K562 (cell line): Measurements from ENCODE around the gene CIAO2B. TPM values are rescaled to one million over a fixed set of nuclear protein-coding genes. Genes with fewer than 3 reads are reported as not detected.

Source experiments
- AFF4 ChIP-seq: sonication (generic); formaldehyde crosslinking; IDR thresholded peaks from 2 replicates; pipeline ENCODE4 v1.8.0; 2023; ENCODE audit warnings: mild to moderate bottlenecking, missing genetic modification reagents
- EP400 ChIP-seq: fragments of 450-650 bp; IDR thresholded peaks from 2 replicates; pipeline ENCODE4 v1.6.1; 2017; ENCODE audit warnings: antibody characterized with exemption, mild to moderate bottlenecking, moderate library complexity
- ETV1 ChIP-seq: fragments of 450-650 bp; conservative IDR thresholded peaks from 2 replicates; pipeline ENCODE4 v1.6.1; 2016; ENCODE audit warnings: missing genetic modification characterization, control low read depth, low read depth, missing compliant biosample characterization
- EWSR1 ChIP-seq: fragments of 450-650 bp; IDR thresholded peaks from 2 replicates; pipeline ENCODE4 v1.6.1; 2018; ENCODE audit warnings: borderline replicate concordance, mild to moderate bottlenecking, low read depth, moderate library complexity; ENCODE audit not compliant: partially characterized antibody
- KLF13 ChIP-seq: fragments of 450-650 bp; IDR thresholded peaks from 2 replicates; pipeline ENCODE4 v1.6.1; 2016; ENCODE audit warnings: missing genetic modification characterization, low read depth, mild to moderate bottlenecking, missing compliant biosample characterization, moderate library complexity, borderline replicate concordance
- MYBL2 ChIP-seq, 2 experiments: fragments of 450-650 bp in 1 of 2; sonication (generic) in 1 of 2; formaldehyde crosslinking in 1 of 2; IDR thresholded peaks; 2 replicates each; pipeline versions ENCODE4 v1.6.1 to v1.8.1; 2017 to 2022; ENCODE audit warnings: borderline replicate concordance in 1 of 2, inconsistent platforms in 1 of 2, low read depth in 1 of 2, mild to moderate bottlenecking in 1 of 2, missing genetic modification reagents in 1 of 2, moderate library complexity in 1 of 2
- PCBP1 ChIP-seq: fragments of 200-400 bp; formaldehyde crosslinking; IDR thresholded peaks from 2 replicates; pipeline ENCODE4 v1.6.1; 2018; ENCODE audit warnings: mild to moderate bottlenecking, low read depth, low read length; ENCODE audit not compliant: poor library complexity, severe bottlenecking
- SMAD2 ChIP-seq: fragments of 150-350 bp; IDR thresholded peaks from 2 replicates; pipeline ENCODE4 v1.6.1; 2014; ENCODE audit warnings: low read depth, mild to moderate bottlenecking, low read length
- ZNF695 ChIP-seq: fragments of 450-650 bp; formaldehyde crosslinking; IDR thresholded peaks from 2 replicates; pipeline ENCODE4 v1.4.0; 2020; ENCODE audit warnings: mild to moderate bottlenecking, moderate library complexity
- ZNF780A ChIP-seq: fragments of 250-450 bp; sonication (Bioruptor Pico); IDR thresholded peaks from 2 replicates; pipeline ENCODE4 v1.5.0; 2021; ENCODE audit warnings: mild to moderate bottlenecking
- ZSCAN32 ChIP-seq: fragments of 450-650 bp; formaldehyde crosslinking; IDR thresholded peaks from 2 replicates; pipeline ENCODE4 v1.4.0; 2020; ENCODE audit warnings: mild to moderate bottlenecking, moderate library complexity
- polyA plus RNA-seq, 8 experiments: library from polyadenylated mRNA; depleted of rRNA in 4 of 8; stranded (reverse) in 5 of 8; unstranded in 3 of 8; fragments of >200 nt; fragmentation: Nextera tagmentation in 2 of 8; fragmentation: Illumina TruSeq in 1 of 8; extraction: Ambion mirVana in 2 of 8; extraction: Trizol in 1 of 8; gene quantifications; 2 replicates each; pipeline versions ENCODE4 v1.2.1 to v1.2.3, GENCODE V29; 2011 to 2014; ENCODE audit warnings: inconsistent platforms in 1 of 8, missing spikeins in 1 of 8
- total RNA-seq, 7 experiments: library from RNA; depleted of rRNA in 6 of 7; stranded (reverse); fragments of >200 nt in 6 of 7; fragmentation: Illumina TruSeq in 2 of 7; extraction: Trizol in 2 of 7; gene quantifications; 2 replicates each; pipeline versions ENCODE4 v1.2.1 to v1.2.3, GENCODE V29; 2011 to 2021; ENCODE audit warnings: low replicate concordance in 1 of 7
- TF ChIP-seq, protein P1 (sequence below): sonication (generic); formaldehyde crosslinking; IDR thresholded peaks from 2 replicates; pipeline ENCODE4 v1.8.0; 2022; ENCODE audit warnings: mild to moderate bottlenecking, missing genetic modification reagents, borderline replicate concordance
- TF ChIP-seq, protein P2 (sequence below): sonication (generic); formaldehyde crosslinking; IDR thresholded peaks from 2 replicates; pipeline ENCODE4 v1.8.0; 2022; ENCODE audit warnings: mild to moderate bottlenecking, missing genetic modification reagents
- TF ChIP-seq, protein P3 (sequence below): fragments of 250-450 bp; sonication (Bioruptor Pico); IDR thresholded peaks from 2 replicates; pipeline ENCODE4 v1.8.0; 2022; ENCODE audit warnings: inconsistent platforms, mild to moderate bottlenecking, moderate library complexity, borderline replicate concordance

CIAO2B gene
- total and polyA plus RNA-seq, 9 of the 15 experiments (the other 6 are each of a cell fraction or from before 2014, with no cell fraction given) = 86.8 to 182 (median 113) TPM

GRCh38 chr16:66899945-66900710 is 34.1 kb downstream of the CIAO2B start (continued):
- TF ChIP-seq MYBL2 (IDR thresholded peaks at IDR 0.05; ENCODE audit: low read depth) (no peak), MYBL2 (CRISPR knock-in tag; IDR thresholded peaks at IDR 0.05; ENCODE audit: borderline replicate concordance) (no peak), EP400 (peak; percentile 88), ZNF695 (CRISPR knock-in tag) (no peak), ZSCAN32 (CRISPR knock-in tag) (no peak), PCBP1 (no peak), KLF13 (tag) (peak; percentile 69; the same call in 1 of the 2 replicates), AFF4 (CRISPR knock-in tag) (0 out of 2 replicates have a peak, but pooled peaks have one; percentile 47), ETV1 (tag) (peak; percentile 55), SMAD2 (no peak), ZNF780A (no peak), EWSR1 (no peak)
- TF ChIP-seq, protein P1, sequence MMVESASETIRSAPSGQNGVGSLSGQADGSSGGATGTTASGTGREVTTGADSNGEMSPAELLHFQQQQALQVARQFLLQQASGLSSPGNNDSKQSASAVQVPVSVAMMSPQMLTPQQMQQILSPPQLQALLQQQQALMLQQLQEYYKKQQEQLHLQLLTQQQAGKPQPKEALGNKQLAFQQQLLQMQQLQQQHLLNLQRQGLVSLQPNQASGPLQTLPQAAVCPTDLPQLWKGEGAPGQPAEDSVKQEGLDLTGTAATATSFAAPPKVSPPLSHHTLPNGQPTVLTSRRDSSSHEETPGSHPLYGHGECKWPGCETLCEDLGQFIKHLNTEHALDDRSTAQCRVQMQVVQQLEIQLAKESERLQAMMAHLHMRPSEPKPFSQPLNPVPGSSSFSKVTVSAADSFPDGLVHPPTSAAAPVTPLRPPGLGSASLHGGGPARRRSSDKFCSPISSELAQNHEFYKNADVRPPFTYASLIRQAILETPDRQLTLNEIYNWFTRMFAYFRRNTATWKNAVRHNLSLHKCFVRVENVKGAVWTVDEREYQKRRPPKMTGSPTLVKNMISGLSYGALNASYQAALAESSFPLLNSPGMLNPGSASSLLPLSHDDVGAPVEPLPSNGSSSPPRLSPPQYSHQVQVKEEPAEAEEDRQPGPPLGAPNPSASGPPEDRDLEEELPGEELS (CRISPR knock-in tag) = no peak
- TF ChIP-seq, protein P2, sequence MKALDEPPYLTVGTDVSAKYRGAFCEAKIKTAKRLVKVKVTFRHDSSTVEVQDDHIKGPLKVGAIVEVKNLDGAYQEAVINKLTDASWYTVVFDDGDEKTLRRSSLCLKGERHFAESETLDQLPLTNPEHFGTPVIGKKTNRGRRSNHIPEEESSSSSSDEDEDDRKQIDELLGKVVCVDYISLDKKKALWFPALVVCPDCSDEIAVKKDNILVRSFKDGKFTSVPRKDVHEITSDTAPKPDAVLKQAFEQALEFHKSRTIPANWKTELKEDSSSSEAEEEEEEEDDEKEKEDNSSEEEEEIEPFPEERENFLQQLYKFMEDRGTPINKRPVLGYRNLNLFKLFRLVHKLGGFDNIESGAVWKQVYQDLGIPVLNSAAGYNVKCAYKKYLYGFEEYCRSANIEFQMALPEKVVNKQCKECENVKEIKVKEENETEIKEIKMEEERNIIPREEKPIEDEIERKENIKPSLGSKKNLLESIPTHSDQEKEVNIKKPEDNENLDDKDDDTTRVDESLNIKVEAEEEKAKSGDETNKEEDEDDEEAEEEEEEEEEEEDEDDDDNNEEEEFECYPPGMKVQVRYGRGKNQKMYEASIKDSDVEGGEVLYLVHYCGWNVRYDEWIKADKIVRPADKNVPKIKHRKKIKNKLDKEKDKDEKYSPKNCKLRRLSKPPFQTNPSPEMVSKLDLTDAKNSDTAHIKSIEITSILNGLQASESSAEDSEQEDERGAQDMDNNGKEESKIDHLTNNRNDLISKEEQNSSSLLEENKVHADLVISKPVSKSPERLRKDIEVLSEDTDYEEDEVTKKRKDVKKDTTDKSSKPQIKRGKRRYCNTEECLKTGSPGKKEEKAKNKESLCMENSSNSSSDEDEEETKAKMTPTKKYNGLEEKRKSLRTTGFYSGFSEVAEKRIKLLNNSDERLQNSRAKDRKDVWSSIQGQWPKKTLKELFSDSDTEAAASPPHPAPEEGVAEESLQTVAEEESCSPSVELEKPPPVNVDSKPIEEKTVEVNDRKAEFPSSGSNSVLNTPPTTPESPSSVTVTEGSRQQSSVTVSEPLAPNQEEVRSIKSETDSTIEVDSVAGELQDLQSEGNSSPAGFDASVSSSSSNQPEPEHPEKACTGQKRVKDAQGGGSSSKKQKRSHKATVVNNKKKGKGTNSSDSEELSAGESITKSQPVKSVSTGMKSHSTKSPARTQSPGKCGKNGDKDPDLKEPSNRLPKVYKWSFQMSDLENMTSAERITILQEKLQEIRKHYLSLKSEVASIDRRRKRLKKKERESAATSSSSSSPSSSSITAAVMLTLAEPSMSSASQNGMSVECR = no peak
- TF ChIP-seq, protein P3, sequence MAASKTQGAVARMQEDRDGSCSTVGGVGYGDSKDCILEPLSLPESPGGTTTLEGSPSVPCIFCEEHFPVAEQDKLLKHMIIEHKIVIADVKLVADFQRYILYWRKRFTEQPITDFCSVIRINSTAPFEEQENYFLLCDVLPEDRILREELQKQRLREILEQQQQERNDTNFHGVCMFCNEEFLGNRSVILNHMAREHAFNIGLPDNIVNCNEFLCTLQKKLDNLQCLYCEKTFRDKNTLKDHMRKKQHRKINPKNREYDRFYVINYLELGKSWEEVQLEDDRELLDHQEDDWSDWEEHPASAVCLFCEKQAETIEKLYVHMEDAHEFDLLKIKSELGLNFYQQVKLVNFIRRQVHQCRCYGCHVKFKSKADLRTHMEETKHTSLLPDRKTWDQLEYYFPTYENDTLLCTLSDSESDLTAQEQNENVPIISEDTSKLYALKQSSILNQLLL (CRISPR knock-in tag) = no peak
